Neutrophil (primary cell): Measurements from ENCODE around the gene CXXC4.

Experiments
- H3K27ac ChIP-seq: fragments of 200-600 bp; sonication (generic); 2 replicates; pipeline ENCODE4 v1.5.1; 2016; ENCODE audit warnings: mild to moderate bottlenecking, moderate library complexity
- H3K27me3 ChIP-seq: fragments of 200-600 bp; sonication (generic); 2 replicates; pipeline ENCODE4 v1.6.0; 2016; ENCODE audit warnings: mild to moderate bottlenecking
- H3K36me3 ChIP-seq: fragments of 200-600 bp; sonication (generic); 2 replicates; pipeline ENCODE4 v1.5.1; 2017
- H3K4me1 ChIP-seq, 2 experiments: fragments of 200-600 bp in 1 of 2; sonication (generic) in 1 of 2; 1 replicate in 1 of 2; 2 replicates in 1 of 2; pipeline versions ENCODE4 v1.5.1 to v1.6.1; 2013 to 2016; ENCODE audit warnings: low read depth in 1 of 2, low read length in 1 of 2, mild to moderate bottlenecking in 1 of 2, moderate library complexity in 1 of 2; ENCODE audit not compliant: control insufficient read depth in 1 of 2, insufficient read depth in 1 of 2
- H3K4me3 ChIP-seq, 2 experiments: fragments of 200-600 bp in 1 of 2; sonication (generic) in 1 of 2; 1 replicate in 1 of 2; 2 replicates in 1 of 2; pipeline ENCODE4 v1.5.1; 2013 to 2016; ENCODE audit warnings: low read depth in 1 of 2, low read length in 1 of 2, mild to moderate bottlenecking in 1 of 2, moderate library complexity in 1 of 2
- H3K9me3 ChIP-seq: fragments of 200-600 bp; sonication (generic); 2 replicates; pipeline ENCODE4 v1.5.1; 2016
- CTCF ChIP-seq: fragments of 200-600 bp; sonication (generic); IDR thresholded peaks from 2 replicates; pipeline ENCODE4 v1.5.1; 2016; ENCODE audit warnings: antibody characterized with exemption

The CXXC4 gene

GRCh38 chr4:104493081-104493831 is 1.4 kb downstream of the CXXC4 start:
- TF ChIP-seq CTCF, result no peak
- H3K9me3 ChIP-seq, result no peaks in the 10 kb centered on the region
- H3K4me1 ChIP-seq, result no peaks in the 10 kb centered on the region
- no peak overlapping the region for H3K27ac ChIP-seq
- no peaks in the 10 kb centered on the region for H3K36me3 ChIP-seq
- no peak overlapping the region for H3K4me3 ChIP-seq
- H3K27me3 ChIP-seq, result peaks cover 100% of the 10 kb centered on the region

- no peaks in the 10 kb centered on the region for H3K36me3 ChIP-seq
- H3K4me1 ChIP-seq, result no peaks in the 10 kb centered on the region
- H3K27me3 ChIP-seq, result peaks cover 99% of the 10 kb centered on the region
- H3K27ac ChIP-seq, result no peak overlapping the region
- no peak overlapping the region for H3K4me3 ChIP-seq
- H3K9me3 ChIP-seq, result no peaks in the 10 kb centered on the region
- TF ChIP-seq CTCF, result no peak
Measured at GRCh38 chr4:104492183-104492771, 2.4 kb downstream of the CXXC4 start.

- Histone ChIP-seq H3K27me3 (peaks cover 99% of the 10 kb centered on the region), H3K4me1 (no peaks in the 10 kb centered on the region), H3K9me3 (no peaks in the 10 kb centered on the region), H3K36me3 (no peaks in the 10 kb centered on the region), H3K27ac (no peak overlapping the region), H3K4me3 (no peak overlapping the region)
- TF ChIP-seq CTCF, result no peak
Measured at GRCh38 chr4:104491481-104492182, 3.1 kb downstream of the CXXC4 start.

- peaks cover 94% of the 10 kb centered on the region for H3K27me3 ChIP-seq
- no peak for TF ChIP-seq CTCF
Measured at GRCh38 chr4:104490770-104491480, 3.8 kb downstream of the CXXC4 start.

GRCh38 chr4:104490096-104490769 is 4.5 kb downstream of the CXXC4 start:
- no peaks in the 10 kb centered on the region for H3K9me3 ChIP-seq
- H3K36me3 ChIP-seq, result no peaks in the 10 kb centered on the region
- no peaks in the 10 kb centered on the region for H3K4me1 ChIP-seq
- H3K27ac ChIP-seq, result no peak overlapping the region
- TF ChIP-seq CTCF, result no peak
- H3K27me3 ChIP-seq, result peaks cover 87% of the 10 kb centered on the region
- no peak overlapping the region for H3K4me3 ChIP-seq

More at GRCh38 chr4:104490770-104491480, 3.8 kb downstream of the CXXC4 start:
- Histone ChIP-seq H3K9me3 (no peaks in the 10 kb centered on the region), H3K36me3 (no peaks in the 10 kb centered on the region), H3K27ac (no peak overlapping the region), H3K4me3 (no peak overlapping the region), H3K4me1 (no peaks in the 10 kb centered on the region)
